ENCODE data around the gene CDR2.
"Not testable (repeated sequence)": the region's sequence is repeated elsewhere in the genome, so short reads cannot be mapped to it uniquely, and the experiment has no call there.

CDR2 gene

DNA sequence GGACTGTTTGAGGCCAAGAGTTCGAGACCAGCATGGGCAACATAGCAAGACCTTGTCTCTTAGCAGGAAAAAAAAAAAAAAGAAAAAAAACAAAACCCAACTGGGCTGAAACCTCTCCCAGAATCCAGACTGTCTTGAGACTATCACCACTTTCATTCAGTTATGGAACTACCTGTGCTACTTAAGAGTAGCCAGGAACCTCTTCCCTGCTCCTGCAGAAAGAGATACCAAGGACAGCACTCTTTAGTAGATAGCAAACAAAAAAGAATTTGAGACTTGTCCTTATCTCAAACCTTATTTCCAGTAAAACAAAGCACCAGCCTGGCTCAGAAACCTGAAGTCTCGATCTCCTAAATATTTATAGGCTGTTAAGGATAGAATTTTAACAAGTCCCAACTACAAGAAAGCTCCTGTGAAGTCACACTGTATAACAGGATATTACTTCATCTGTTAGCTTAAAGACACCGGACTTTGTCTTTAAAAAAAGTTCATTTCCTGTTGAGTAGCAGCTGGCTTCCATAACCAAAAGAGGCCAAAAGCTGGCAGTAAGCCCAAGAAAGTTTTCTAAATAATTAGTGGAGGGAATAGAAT, 5.1 kb downstream of the CDR2 start:
- peak; percentile 38 to 48 for DNase-seq
- no peak for TF ChIP-seq POLR2A (IDR thresholded peaks at IDR 0.05; ENCODE audit: low read length)
- no peak for TF ChIP-seq GATA1 (IDR thresholded peaks at IDR 0.05; ENCODE audit: low read depth, low read length)

DNA sequence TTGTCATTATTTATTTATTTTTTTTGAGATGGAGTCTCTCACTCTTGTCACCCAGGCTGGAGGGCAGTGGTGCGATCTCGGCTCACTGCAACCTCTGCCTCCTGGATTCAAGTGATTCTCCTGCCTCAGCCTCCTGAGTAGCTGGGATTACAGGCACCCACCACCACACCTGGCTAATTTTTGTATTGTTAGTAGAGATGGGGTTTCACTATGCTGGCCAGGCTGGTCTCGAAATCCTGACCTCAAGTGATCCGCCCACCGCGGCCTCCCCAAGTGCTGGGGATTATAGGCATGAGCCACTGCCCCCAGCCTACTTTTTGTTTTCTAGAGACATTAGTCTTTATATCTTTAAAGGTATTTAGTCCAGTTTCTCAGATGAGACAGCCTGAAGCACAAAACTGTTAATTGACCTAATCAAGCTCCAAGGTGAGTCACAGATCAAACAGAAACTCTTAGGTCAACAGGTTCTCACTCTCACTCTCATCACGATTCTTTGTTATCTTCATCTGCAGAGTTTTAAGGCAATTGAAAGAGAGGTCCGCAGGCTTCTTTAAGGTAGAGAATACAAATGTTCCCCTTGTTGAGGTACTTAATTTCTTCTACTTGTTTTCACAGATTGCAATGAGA, 6.1 kb downstream of the CDR2 start:
- not testable (repeated sequence) for DNase-seq

DNA sequence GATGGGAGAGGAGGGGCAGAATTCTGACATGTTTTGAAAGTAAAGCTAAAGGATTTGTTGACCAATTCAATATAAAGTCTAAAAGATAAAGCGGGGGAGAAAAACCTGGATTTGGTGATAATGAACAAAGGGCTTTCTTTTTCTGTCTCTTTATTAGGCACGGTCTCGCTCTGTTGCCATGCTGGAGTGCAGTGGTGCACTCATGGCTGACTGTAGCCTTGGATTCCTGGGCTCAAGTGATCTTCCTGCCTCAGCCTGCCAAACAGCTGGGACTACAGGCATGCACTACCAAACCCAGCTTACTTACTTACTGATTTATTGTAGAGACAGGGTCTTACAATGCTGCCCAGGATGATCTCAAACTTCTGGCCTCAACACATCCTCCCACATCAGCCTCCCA, 7.5 kb downstream of the CDR2 start:
- TF ChIP-seq GATA1 (IDR thresholded peaks at IDR 0.05; ENCODE audit: low read depth, low read length) = no peak
- no peak for TF ChIP-seq POLR2A (IDR thresholded peaks at IDR 0.05; ENCODE audit: low read length)

DNA sequence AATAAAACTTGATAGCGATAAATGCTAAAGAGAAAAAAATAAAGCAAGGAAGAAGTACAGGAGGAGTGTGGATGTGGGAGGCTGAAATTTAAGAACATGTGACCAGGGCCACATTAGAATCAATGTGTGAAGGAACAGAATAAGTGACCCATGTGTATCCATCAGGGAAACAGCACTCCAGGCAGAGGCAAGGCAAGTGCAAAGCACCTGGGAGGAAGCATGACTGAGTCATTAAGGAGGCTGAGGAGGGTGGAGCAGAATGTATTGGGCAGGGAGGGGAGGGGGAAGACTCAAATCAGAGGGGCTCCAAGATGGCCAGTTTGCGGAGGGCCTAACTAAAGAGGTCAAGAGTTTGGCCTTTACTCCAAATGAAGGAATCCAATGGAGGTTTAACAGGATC, 8.0 kb downstream of the CDR2 start:
- no peak for DNase-seq
- TF ChIP-seq POLR2A (IDR thresholded peaks at IDR 0.05; ENCODE audit: low read length) (no peak), GATA1 (IDR thresholded peaks at IDR 0.05; ENCODE audit: low read depth, low read length) (no peak)

More for the DNA sequence above, 7.5 kb downstream of the CDR2 start:
- no peak for DNase-seq

DNA sequence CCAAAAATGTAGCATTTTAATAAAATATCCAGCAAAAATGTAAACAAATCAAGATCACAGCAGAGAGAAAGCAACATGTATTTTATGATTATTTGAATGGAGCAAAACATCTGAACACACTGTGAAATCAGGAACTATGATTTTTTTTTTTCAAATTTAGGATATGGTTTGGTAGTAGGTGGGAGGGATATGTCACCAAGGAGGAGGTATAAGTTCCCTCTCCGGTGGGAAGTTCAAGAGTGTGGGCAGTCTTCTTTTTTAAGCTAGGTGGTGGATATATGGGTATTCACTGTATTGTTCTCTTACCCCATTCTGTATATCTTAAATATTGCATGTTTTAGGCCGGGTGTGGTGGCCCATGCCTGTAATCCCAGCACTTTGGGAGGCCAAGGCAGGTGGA, 10.2 kb downstream of the CDR2 start:
- no peak for DNase-seq
- no peak for TF ChIP-seq GATA1 (IDR thresholded peaks at IDR 0.05; ENCODE audit: low read depth, low read length)
- no peak for TF ChIP-seq POLR2A (IDR thresholded peaks at IDR 0.05; ENCODE audit: low read length)

DNA sequence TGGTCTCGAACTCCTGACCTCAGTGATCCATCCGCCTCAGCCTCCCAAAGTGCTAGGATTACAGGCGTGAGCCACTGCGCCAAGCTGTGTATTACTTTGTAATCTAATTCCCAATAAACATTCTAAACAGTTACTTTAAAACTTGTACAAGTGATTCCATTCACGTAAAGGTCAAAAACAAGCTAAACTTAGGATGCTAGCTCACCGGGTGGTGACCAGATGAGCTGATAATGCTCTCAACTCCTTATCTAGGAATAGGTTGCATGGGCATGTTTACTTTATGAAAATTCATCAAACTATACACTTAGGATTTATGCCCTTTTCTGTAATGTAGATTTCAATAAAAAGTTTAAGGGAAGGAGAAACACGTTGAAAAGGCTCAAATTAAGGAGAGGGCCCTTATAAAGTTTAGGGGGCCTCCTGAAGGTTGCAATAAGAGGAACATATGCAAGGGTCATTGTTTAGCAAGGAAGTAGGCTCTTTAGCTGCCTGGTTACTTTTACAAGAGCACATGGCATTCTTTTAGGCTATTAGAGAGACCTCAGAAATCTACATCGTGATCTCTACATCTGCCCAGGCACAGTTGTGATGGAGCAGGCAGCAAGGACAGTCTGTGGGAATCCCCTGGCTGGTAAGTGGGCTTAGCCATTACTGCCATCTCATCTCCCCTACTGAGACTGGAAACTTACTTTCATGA, 13.3 kb downstream of the CDR2 start:
- DNase-seq = peak; percentile 28 to 53
- TF ChIP-seq GATA1 (IDR thresholded peaks at IDR 0.05; ENCODE audit: low read depth, low read length) = no peak
- TF ChIP-seq POLR2A (IDR thresholded peaks at IDR 0.05; ENCODE audit: low read length) = no peak

DNA sequence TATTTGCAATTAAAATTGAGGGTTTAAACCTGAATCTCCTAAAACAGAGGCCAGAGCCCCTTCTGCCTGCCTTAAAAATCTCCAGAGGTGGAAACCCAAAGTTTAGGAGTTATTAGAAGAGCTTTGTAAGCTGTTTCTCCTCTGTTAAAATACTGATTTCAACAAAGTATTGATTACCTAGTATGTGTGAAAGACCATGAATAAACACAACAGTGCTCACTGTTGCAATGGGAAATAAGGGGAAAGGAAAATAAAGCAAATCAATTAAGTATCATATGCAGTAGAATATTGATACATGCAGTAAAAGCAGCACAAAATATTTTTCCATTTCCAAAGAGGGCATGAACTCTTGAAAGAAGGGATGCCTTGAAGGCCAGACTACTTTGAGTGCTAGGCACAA, 14.7 kb downstream of the CDR2 start:
- TF ChIP-seq POLR2A (IDR thresholded peaks at IDR 0.05; ENCODE audit: low read length) = no peak
- TF ChIP-seq GATA1 (IDR thresholded peaks at IDR 0.05; ENCODE audit: low read depth, low read length) = no peak
- DNase-seq = no peak

DNA sequence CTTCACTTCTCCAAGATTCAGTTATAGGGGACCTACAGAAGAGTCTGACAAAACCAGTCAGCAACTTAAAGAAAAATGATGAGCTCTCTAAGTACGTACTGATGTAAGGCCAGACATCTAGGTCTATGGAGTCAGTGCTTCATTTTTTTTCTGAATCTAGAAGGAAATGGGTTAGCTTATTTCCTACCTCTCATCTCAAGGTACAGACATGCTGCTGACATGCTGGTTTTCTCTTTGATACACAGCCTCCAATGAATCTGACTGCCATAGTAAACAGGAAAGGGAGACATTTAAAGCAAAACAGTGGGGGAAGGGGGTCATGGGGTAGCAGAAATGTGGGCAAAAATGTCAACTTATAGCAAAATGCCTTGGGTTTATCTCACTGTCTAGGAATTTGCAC, 16.4 kb downstream of the CDR2 start:
- DNase-seq = no peak

DNA sequence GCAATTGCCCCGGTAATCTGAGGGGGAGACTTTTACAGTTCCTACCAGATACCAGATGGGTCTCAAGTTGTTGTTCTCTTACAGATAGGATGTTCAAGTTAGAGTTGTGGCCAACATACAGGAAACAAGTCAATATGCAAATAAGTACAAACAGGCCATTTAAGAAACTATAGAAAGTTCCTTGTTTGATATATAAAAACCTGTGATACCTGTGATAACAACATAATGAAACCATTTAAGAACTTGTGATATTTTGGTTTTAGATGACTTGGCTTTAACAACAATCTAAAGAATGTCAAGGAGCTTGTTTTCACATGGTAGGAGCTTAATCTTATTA, 16.8 kb downstream of the CDR2 start:
- DNase-seq = no peak
- TF ChIP-seq POLR2A (IDR thresholded peaks at IDR 0.05; ENCODE audit: low read length) (no peak), GATA1 (IDR thresholded peaks at IDR 0.05; ENCODE audit: low read depth, low read length) (no peak)

More for the DNA sequence above, 16.4 kb downstream of the CDR2 start:
- TF ChIP-seq GATA1 (IDR thresholded peaks at IDR 0.05; ENCODE audit: low read depth, low read length) (no peak), POLR2A (IDR thresholded peaks at IDR 0.05; ENCODE audit: low read length) (no peak)

DNA sequence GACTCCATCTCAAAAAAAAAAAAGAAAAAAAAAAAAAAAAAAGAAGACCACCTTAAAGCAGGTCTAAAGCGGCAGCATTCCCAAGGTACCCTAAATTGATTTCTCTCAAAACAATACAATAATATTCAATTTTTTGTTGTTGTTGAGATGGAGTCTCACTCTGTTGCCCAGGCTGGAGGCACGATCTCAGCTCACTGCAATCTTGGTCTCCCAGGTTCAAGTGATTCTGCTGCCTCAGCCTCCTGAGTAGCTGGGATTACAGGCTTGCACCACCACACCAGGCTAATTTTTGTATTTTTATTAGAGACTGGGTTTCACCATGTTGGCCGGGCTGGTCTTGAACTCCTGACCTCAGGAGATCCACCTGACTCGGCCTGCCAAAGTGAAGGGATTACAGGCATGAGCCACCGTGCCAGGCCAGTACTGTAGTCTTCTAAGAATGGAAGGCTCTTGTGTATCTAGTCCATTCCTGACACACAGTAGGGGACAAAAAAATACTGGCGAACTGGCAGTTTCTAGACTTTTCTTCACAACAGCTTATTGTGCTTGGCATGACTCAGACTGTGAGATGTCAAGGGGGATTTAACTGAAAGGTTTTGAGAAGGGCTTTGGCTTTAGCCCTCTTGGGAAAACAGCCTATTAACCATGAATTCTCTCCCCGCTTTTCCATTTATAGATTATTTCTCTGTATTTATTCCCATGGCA, 17.3 kb downstream of the CDR2 start:
- no peak for DNase-seq
- TF ChIP-seq POLR2A (IDR thresholded peaks at IDR 0.05; ENCODE audit: low read length) (no peak), GATA1 (IDR thresholded peaks at IDR 0.05; ENCODE audit: low read depth, low read length) (no peak)

DNA sequence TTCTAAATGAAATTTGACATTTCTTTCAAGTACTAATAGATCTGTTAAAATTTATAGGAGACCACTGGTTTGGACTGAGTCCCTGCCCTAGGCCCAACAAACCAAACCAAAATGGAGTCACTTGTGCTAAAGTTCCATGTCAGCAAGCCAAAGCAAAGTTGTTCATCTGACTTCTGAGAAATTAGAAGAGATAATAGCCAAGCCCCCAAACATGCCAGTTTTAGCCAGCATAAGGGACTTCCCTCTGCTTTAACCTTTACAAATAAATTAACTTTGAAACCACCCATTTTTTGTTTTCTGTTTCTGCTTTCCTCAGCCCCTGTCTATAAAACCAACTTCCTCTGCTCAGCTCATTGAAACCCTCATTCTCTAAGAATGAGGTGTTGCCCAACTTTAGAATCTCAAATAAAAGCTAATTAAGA, 18.9 kb downstream of the CDR2 start:
- no peak for DNase-seq
- TF ChIP-seq POLR2A (IDR thresholded peaks at IDR 0.05; ENCODE audit: low read length) (no peak), GATA1 (IDR thresholded peaks at IDR 0.05; ENCODE audit: low read depth, low read length) (no peak)

DNA sequence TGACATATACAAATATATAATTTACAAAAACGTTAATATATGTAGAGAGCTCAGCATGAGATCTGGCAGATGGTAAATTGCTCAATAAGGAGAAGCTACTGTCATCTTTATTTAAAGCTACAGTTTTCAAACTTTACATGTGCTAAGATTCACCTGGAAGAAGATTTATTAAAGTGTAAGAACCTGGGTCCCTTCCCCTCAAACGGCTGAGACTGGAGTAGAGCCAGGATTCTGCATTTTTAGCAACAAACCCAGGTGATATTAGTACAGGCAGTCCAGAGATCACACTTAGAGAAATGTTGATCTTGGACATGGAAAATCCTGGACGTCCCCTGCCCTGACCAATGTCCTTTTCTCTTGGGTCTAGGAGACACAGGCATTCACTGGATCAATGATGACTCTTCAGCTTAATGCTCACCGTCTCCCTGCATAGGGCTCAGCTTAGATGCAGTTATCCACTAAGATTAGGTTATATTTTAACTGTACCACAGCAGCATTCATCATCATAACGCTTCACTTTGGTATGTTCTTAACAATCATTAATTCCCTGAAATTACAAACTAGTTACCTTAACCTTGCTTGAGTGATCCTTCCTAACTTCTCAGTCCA, 20.4 kb downstream of the CDR2 start:
- DNase-seq = no peak
- TF ChIP-seq POLR2A (IDR thresholded peaks at IDR 0.05; ENCODE audit: low read length) (no peak), GATA1 (IDR thresholded peaks at IDR 0.05; ENCODE audit: low read depth, low read length) (no peak)

DNA sequence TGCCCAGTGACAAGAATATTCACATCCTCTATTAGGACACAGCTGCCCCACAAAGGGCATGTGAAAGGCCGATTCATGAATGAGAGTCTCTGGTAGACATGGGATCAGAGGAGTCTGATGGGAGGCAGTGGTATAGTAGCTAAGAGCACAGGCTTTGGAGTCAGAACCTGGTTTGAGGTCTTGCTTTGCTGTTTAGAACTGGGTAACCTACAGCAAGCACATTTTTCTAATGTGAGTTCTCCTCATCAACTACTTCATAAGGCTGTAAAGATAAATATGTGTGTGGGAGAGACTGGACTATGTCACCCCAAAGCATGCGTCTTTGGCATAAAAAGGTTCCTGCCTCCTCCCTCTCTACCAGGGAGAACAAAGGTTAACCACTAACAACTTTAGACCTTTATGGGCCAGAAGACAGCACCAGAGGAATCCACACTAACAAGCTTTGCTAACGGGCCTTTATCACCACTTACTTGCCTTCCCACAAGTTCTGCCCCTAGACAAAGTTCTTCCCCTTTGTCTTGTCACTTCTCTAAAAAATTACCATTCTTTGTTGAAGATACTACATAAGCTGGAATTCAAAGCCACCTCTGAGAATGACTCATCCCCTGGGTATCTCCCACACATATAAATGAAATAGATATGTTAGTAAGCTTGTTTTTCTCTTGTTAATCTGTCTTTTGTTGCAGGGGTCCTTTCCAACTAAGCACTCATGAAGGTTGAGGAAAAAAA, 21.1 kb downstream of the CDR2 start:
- TF ChIP-seq POLR2A (IDR thresholded peaks at IDR 0.05; ENCODE audit: low read length) = no peak
- no peak for TF ChIP-seq GATA1 (IDR thresholded peaks at IDR 0.05; ENCODE audit: low read depth, low read length)
- DNase-seq = no peak
